Fibroblast of the aortic adventitia (primary cell): ENCODE results near the gene NOBOX. TPM values are rescaled to one million over a fixed set of nuclear protein-coding genes. Genes with fewer than 3 reads are reported as not detected.

Source experiments
- DNase-seq: peaks from one replicate; pipeline ENCODE4 v3.0.0-alpha.2; 2010; ENCODE audit warnings: low read depth
- H3K4me3 ChIP-seq: 2 replicates; pipeline ENCODE4 v1.5.1; 2011; ENCODE audit warnings: low read depth, mild to moderate bottlenecking, control low read depth, low read length, moderate library complexity
- CTCF ChIP-seq: IDR thresholded peaks from 2 replicates; pipeline ENCODE4 v1.5.1; 2011; ENCODE audit warnings: mild to moderate bottlenecking, low read length, control low read depth, inconsistent platforms; ENCODE audit not compliant: insufficient read depth
- total RNA-seq: library from RNA; depleted of rRNA; stranded (reverse); fragments of >200 nt; gene quantifications from 2 replicates; pipeline ENCODE4 v1.2.3, GENCODE V29; 2012; ENCODE audit warnings: low replicate concordance

The NOBOX gene
- total RNA-seq, 1 donor, result not detected

- TF ChIP-seq CTCF, result no peak
- DNase-seq, result no peak
- H3K4me3 ChIP-seq, result no peak overlapping the region
Measured at GRCh38 chr7:144408121-144408520, 4.6 kb upstream of the NOBOX start.

DNA sequence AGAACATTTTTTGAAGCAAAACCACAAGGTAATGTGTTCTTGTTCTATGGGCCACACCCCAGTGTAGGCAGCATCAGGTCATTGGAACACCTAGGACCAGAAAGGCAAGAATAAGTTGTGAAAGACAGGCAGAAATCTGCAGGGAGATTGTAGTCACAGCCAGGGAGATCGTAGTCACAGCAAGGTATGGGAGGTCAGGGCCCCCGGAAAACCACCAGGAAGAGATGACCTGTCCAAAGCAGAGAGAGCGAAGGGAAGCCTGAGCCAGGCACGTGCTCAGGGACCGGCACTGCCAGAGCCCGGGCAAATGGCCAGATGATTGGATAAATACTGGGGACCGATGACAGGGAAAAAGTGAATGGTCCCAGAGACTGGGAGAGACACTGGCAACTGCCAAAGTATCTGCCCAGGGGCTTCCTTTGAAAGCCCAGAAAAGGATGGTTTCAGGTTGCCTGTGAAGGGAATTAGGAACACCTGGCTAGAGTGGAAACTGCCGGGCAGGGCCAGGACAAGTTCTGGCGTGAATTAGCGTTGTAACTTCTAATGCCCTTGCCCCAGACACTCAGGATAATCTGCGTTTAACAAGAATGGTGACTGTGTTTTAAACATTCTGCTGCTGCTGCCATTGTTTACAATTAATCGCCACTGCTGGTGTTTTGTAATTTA, 3.9 kb upstream of the NOBOX start:
- no peak overlapping the region for H3K4me3 ChIP-seq
- DNase-seq, result no peak
- no peak for TF ChIP-seq CTCF

DNA sequence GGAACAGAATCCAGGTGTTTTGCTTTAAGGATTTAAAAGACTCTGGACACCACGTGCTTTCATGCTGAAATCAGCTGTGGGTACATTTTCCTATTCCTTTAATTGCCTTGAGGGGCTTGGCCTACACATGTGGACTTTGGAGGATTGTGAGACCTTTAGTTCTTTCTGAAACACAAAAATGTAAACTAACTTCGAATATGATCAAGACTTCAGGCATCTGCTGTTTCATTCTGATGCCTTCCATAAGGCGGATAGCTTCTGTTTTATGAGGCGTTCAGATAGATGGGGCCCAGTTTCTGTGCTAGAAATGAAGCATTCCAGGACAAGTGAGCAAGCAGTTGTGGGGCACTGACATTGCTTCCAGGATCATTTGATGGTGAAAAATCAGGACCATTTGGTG, 1.5 kb upstream of the NOBOX start:
- DNase-seq, result no peak
- TF ChIP-seq CTCF, result no peak
- no peak overlapping the region for H3K4me3 ChIP-seq

DNA sequence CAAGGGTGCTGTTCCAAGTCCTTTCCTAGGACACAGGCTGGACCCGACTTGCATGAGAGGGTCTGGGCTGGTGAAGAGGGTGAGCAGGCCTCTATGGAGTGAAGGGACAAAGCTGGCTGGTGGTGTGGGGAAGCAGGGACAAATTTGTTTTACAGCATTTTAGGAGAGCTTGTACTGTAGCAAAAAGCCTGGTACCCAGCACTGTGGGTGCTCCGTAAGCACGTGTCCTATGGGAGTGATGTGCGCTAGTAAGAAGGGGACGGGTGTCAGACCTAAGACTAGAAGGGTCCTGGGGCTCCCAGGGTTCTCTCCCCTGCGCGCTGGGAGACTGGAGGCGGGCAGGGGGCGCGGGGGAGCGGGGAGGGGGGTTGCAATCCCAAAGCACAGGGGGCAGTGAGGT, 391 bp downstream of the NOBOX start:
- no peak overlapping the region for H3K4me3 ChIP-seq
- no peak for DNase-seq
- no peak for TF ChIP-seq CTCF

GRCh38 chr7:144401490-144401889, 2.0 kb downstream of the NOBOX start:
- no peak for DNase-seq
- TF ChIP-seq CTCF, result no peak
- no peak overlapping the region for H3K4me3 ChIP-seq

GRCh38 chr7:144399946-144400345, 3.5 kb downstream of the NOBOX start:
- no peak overlapping the region for H3K4me3 ChIP-seq
- no peak for TF ChIP-seq CTCF
- DNase-seq, result no peak

- TF ChIP-seq CTCF, result no peak
- H3K4me3 ChIP-seq, result no peak overlapping the region
- DNase-seq, result no peak
Measured at GRCh38 chr7:144398911-144399310, 4.6 kb downstream of the NOBOX start.
